A549 (cell line): Measurements from ENCODE around the gene PPHLN1. TPM values are rescaled to one million over a fixed set of nuclear protein-coding genes. Genes with fewer than 3 reads are reported as not detected.

ENCODE experiments used
- ATAC-seq, 2 experiments: fragments of 200-7000 bp in 1 of 2; fragments of >200 bp in 1 of 2; cut with Nextera tagmentation in 1 of 2; cut with Tn5 transposase in 1 of 2; 3 replicates each; pipeline versions ENCODE4 v1.8.0 to v1.9.1; 2018 to 2020; ENCODE audit warnings: mild to moderate bottlenecking in 1 of 2, moderate library complexity in 1 of 2
- CTCF ChIA-PET: fragments of 300-600 bp; sonication (Branson Sonifier 250); formaldehyde crosslinking; extraction: SDS; loops from one replicate; lab custom pipeline; 2021; ENCODE audit warnings: antibody characterized with exemption, inconsistent platforms; lab: Yijun Ruan, JAX
- POLR2A ChIA-PET: fragments of 350-600 bp; formaldehyde crosslinking; extraction: SDS; loops from one replicate; lab custom pipeline; 2021; ENCODE audit warnings: antibody characterized with exemption, inconsistent platforms; lab: Yijun Ruan, JAX
- DNase-seq, 2 experiments: peaks; one replicate each; pipeline versions ENCODE4 v3.0.0 to v3.0.0-alpha.2; 2011 to 2016; ENCODE audit warnings: low read depth in 1 of 2, low spot score in 1 of 2
- FAIRE-seq: peaks from 2 replicates; lab custom pipeline; 2011; peaks lifted over from hg19 to GRCh38; lab: Jason Lieb, UNC
- H3K27ac ChIP-seq, 2 experiments: fragments of >200 bp; sonication (Bioruptor Twin); formaldehyde crosslinking; 3 replicates each; pipeline ENCODE4 v1.5.1; 2016 to 2017
- H3K4me1 ChIP-seq: fragments of >200 bp; sonication (Bioruptor Twin); formaldehyde crosslinking; 3 replicates; pipeline ENCODE4 v1.6.1; 2016
- H3K4me2 ChIP-seq: fragments of >200 bp; sonication (Bioruptor Twin); formaldehyde crosslinking; 3 replicates; pipeline ENCODE4 v1.6.1; 2016
- H3K4me3 ChIP-seq: fragments of >200 bp; sonication (Bioruptor Twin); formaldehyde crosslinking; 3 replicates; pipeline ENCODE4 v1.5.1; 2016
- H3K9me3 ChIP-seq: fragments of >200 bp; sonication (Bioruptor Twin); formaldehyde crosslinking; 3 replicates; pipeline ENCODE4 v1.6.1; 2016
- BHLHE40 ChIP-seq: IDR thresholded peaks from 2 replicates; pipeline ENCODE4 v1.6.1; 2012; ENCODE audit warnings: low read depth, low read length, inconsistent platforms
- CBX8 ChIP-seq: fragments of 200-600 bp; sonication (generic); IDR thresholded peaks from 2 replicates; pipeline ENCODE4 v1.6.1; 2016
- CHD2 ChIP-seq: fragments of 150-350 bp; IDR thresholded peaks from 2 replicates; pipeline ENCODE4 v1.6.1; 2014; ENCODE audit warnings: low read length; ENCODE audit not compliant: partially characterized antibody
- EP300 ChIP-seq, 2 experiments: fragments of >200 bp; sonication (Bioruptor Twin); formaldehyde crosslinking; IDR thresholded peaks; 2 replicates in 1 of 2; 3 replicates in 1 of 2; pipeline ENCODE4 v1.6.1; 2016 to 2017
- ESRRA ChIP-seq: fragments of 150-350 bp; IDR thresholded peaks from 2 replicates; pipeline ENCODE4 v1.6.1; 2014; ENCODE audit warnings: mild to moderate bottlenecking, low read length, borderline replicate concordance
- FOSB ChIP-seq: fragments of 250-450 bp; sonication (Bioruptor Pico); IDR thresholded peaks from 2 replicates; pipeline ENCODE4 v1.5.0; 2020; ENCODE audit warnings: mild to moderate bottlenecking, moderate library complexity
- HDAC2 ChIP-seq: fragments of 200-600 bp; sonication (generic); IDR thresholded peaks from 2 replicates; pipeline ENCODE4 v1.6.1; 2016
- HEYL ChIP-seq: fragments of 250-450 bp; sonication (Bioruptor Pico); IDR thresholded peaks from 2 replicates; pipeline ENCODE4 v1.8.0; 2021; ENCODE audit warnings: mild to moderate bottlenecking, moderate library complexity
- HOXB13 ChIP-seq: fragments of 250-450 bp; sonication (Bioruptor Pico); IDR thresholded peaks from 2 replicates; pipeline ENCODE4 v1.5.0; 2020; ENCODE audit warnings: low read depth, mild to moderate bottlenecking, moderate library complexity
- HOXB5 ChIP-seq: fragments of 250-450 bp; sonication (Bioruptor Pico); IDR thresholded peaks from 2 replicates; pipeline ENCODE4 v1.5.0; 2020; ENCODE audit warnings: mild to moderate bottlenecking, moderate library complexity
- KDM1A ChIP-seq: fragments of 200-600 bp; sonication (generic); IDR thresholded peaks from 2 replicates; pipeline ENCODE4 v1.6.1; 2016; ENCODE audit warnings: low read depth, mild to moderate bottlenecking
- MAFK ChIP-seq: fragments of 450-650 bp; IDR thresholded peaks from 2 replicates; pipeline ENCODE4 v1.6.1; 2014; ENCODE audit not compliant: partially characterized antibody
- MYC ChIP-seq: IDR thresholded peaks from 2 replicates; pipeline ENCODE4 v1.6.1; 2012; ENCODE audit warnings: mild to moderate bottlenecking, inconsistent platforms, low read length, improper control_type of control experiment, borderline replicate concordance
- POLR2A ChIP-seq: IDR thresholded peaks from 2 replicates; pipeline ENCODE4 v1.6.1; 2012; ENCODE audit warnings: mild to moderate bottlenecking, low read length
- TFCP2L1 ChIP-seq: fragments of 250-450 bp; sonication (Bioruptor Pico); IDR thresholded peaks from 2 replicates; pipeline ENCODE4 v1.5.0; 2021; ENCODE audit warnings: mild to moderate bottlenecking
- ZFP36 ChIP-seq: fragments of 450-650 bp; IDR thresholded peaks from 2 replicates; pipeline ENCODE4 v1.6.1; 2014; ENCODE audit warnings: borderline replicate concordance; ENCODE audit not compliant: partially characterized antibody
- whole genome bisulfite sequencing: methylation state at CpG from one replicate; pipeline ENCODE4 v1.1.6; 2017; ENCODE audit errors: missing lambda C conversion rate; 5-methylcytosine and 5-hydroxymethylcytosine counted together
- polyA plus RNA-seq, 4 experiments: library from polyadenylated mRNA; depleted of rRNA in 3 of 4; stranded (reverse); fragments of >200 nt; fragmentation: RNase III in 1 of 4; extraction: RNeasy Plus Mini Kit Qiagen cat#74134 plus additional on column Dnase treatment in 1 of 4; gene quantifications; 2 replicates in 3 of 4; 3 replicates in 1 of 4; pipeline ENCODE4 v1.2.3, GENCODE V29; 2011 to 2017
- TF ChIP-seq, protein P1 (sequence below): fragments of >200 bp; sonication (Bioruptor Twin); formaldehyde crosslinking; IDR thresholded peaks from 2 replicates; pipeline ENCODE4 v1.6.1; 2016
- TF ChIP-seq, protein P2 (sequence below): fragments of >200 bp; sonication (Bioruptor Twin); formaldehyde crosslinking; IDR thresholded peaks from 3 replicates; pipeline ENCODE4 v1.5.1; 2016
- TF ChIP-seq, protein P3 (sequence below): IDR thresholded peaks from 2 replicates; pipeline ENCODE4 v1.6.1; 2012
- TF ChIP-seq, protein P4 (sequence below): fragments of 150-350 bp; IDR thresholded peaks from 2 replicates; pipeline ENCODE4 v1.6.1; 2014; ENCODE audit warnings: low read depth, mild to moderate bottlenecking, low read length

Gene PPHLN1
- polyA plus RNA-seq, 2 of the 4 experiments (the other 2 are of a cell fraction), result 55.5 to 135 TPM

DNA sequence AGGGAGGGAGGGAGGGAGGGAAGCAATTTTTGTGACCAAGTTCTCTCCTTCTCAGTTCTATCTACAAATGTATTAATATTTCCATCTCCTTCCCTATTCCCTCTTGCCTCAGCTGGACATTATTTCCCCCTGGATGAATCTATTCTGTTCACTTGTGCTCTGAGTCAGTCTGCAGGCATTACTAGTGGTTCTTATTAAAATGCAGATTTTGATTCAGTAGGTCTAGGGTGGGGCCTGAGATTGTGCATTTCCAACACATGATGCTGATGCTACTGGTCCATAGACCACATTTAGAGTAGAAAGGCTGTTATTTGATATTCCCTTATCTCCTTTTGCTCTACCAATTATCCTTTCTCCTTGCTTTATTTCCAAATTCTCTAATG lies 47.8 kb upstream of the PPHLN1 start (continued):
- no peak for TF ChIP-seq MAFK
- no peak for TF ChIP-seq TFCP2L1 (CRISPR knock-in tag)
- no peak for TF ChIP-seq HOXB5 (CRISPR knock-in tag)
- no peak for TF ChIP-seq BHLHE40

DNA sequence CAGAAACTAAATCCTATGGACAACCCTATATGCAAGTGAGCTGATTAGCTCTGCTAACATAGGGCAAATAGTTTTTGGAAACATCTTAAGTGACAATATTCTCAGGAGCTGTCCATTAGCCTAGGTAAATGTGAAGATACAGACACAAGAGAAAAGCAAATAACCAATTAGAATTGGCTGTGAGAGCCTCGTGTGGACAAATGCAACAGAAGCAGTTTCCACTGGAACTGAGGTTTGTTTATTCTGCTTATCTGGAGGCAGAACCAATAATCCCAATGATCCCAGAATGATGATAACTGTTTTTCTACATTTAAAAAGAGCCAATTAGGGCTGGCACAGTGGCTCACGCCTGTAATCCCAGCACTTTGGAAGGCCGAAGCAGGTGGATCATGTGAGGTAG lies 44.7 kb upstream of the PPHLN1 start:
- 52% methylated on average over 3 of the region's 3 CpGs for WGBS
- no peaks in the 10 kb centered on the region for H3K4me1 ChIP-seq
- ATAC-seq, result no peak
- ChIA-PET POLR2A (no interaction called here), CTCF (interaction anchor here (0.6 kb wide), 1 partner anchor 891 kb away, joined by 3 read pairs; no protein-coding TSS in a partner anchor)
- no peak for FAIRE-seq
- H3K4me3 ChIP-seq, result no peak overlapping the region
- DNase-seq, result no peak
- no peak overlapping the region for H3K27ac ChIP-seq
- TF ChIP-seq, protein P1, sequence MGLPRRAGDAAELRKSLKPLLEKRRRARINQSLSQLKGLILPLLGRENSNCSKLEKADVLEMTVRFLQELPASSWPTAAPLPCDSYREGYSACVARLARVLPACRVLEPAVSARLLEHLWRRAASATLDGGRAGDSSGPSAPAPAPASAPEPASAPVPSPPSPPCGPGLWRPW, result no peak
- no peak for TF ChIP-seq CHD2
- TF ChIP-seq ESRRA, result no peak
- no peak for TF ChIP-seq MYC
- TF ChIP-seq HOXB5 (CRISPR knock-in tag), result no peak
- TF ChIP-seq HEYL (CRISPR knock-in tag), result no peak
- TF ChIP-seq, protein P2, sequence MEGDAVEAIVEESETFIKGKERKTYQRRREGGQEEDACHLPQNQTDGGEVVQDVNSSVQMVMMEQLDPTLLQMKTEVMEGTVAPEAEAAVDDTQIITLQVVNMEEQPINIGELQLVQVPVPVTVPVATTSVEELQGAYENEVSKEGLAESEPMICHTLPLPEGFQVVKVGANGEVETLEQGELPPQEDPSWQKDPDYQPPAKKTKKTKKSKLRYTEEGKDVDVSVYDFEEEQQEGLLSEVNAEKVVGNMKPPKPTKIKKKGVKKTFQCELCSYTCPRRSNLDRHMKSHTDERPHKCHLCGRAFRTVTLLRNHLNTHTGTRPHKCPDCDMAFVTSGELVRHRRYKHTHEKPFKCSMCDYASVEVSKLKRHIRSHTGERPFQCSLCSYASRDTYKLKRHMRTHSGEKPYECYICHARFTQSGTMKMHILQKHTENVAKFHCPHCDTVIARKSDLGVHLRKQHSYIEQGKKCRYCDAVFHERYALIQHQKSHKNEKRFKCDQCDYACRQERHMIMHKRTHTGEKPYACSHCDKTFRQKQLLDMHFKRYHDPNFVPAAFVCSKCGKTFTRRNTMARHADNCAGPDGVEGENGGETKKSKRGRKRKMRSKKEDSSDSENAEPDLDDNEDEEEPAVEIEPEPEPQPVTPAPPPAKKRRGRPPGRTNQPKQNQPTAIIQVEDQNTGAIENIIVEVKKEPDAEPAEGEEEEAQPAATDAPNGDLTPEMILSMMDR, result no peak
- no peak for TF ChIP-seq EP300 (IDR thresholded peaks at IDR 0.05)
- TF ChIP-seq ZFP36, result no peak
- no peak for TF ChIP-seq FOSB
- no peak for TF ChIP-seq CBX8
- TF ChIP-seq, protein P3, sequence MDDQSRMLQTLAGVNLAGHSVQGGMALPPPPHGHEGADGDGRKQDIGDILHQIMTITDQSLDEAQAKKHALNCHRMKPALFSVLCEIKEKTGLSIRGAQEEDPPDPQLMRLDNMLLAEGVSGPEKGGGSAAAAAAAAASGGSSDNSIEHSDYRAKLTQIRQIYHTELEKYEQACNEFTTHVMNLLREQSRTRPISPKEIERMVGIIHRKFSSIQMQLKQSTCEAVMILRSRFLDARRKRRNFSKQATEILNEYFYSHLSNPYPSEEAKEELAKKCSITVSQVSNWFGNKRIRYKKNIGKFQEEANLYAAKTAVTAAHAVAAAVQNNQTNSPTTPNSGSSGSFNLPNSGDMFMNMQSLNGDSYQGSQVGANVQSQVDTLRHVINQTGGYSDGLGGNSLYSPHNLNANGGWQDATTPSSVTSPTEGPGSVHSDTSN, result no peak
- no peak for TF ChIP-seq BHLHE40
- TF ChIP-seq HDAC2, result no peak
- TF ChIP-seq, protein P4, sequence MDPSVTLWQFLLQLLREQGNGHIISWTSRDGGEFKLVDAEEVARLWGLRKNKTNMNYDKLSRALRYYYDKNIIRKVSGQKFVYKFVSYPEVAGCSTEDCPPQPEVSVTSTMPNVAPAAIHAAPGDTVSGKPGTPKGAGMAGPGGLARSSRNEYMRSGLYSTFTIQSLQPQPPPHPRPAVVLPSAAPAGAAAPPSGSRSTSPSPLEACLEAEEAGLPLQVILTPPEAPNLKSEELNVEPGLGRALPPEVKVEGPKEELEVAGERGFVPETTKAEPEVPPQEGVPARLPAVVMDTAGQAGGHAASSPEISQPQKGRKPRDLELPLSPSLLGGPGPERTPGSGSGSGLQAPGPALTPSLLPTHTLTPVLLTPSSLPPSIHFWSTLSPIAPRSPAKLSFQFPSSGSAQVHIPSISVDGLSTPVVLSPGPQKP, result no peak
- H3K9me3 ChIP-seq, result no peaks in the 10 kb centered on the region
- H3K4me2 ChIP-seq, result no peak overlapping the region

DNA sequence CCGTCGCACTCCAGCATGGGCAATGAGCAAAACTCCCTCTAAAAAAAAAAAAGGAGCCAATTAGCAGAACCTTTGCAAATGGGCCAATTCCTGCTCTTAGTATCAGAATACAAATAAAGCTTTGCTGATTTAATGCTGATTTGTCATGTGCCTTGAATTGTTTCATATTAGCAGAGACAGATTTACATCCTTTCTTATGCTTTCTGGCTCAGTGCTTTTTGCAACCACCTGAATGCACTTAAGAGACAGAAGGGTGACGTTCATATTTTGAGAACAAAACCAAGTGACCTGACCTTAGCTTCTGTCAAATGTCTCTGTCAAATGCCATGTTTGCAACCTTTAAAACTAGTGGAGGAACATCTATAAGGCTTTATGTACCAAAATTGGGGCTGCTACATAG lies 44.1 kb upstream of the PPHLN1 start:
- no peak overlapping the region for H3K27ac ChIP-seq
- 71% methylated on average over 3 of the region's 3 CpGs for WGBS
- H3K4me3 ChIP-seq, result no peak overlapping the region
- H3K4me2 ChIP-seq, result no peak overlapping the region
- ChIA-PET CTCF (interaction anchor here (1.0 kb wide), 1 partner anchor 137 kb away, joined by 3 read pairs; no protein-coding TSS in a partner anchor), POLR2A (no interaction called here)
- no peak for TF ChIP-seq KDM1A
- no peak for TF ChIP-seq HOXB13 (CRISPR knock-in tag)
- no peak for TF ChIP-seq POLR2A
- FAIRE-seq (no peak), DNase-seq (no peak), ATAC-seq (no peak)
- no peaks in the 10 kb centered on the region for H3K9me3 ChIP-seq
- no peaks in the 10 kb centered on the region for H3K4me1 ChIP-seq
